GM23338 (cell line): Measurements from ENCODE around the gene CEACAM5. TPM values are rescaled to one million over a fixed set of nuclear protein-coding genes. Genes with fewer than 3 reads are reported as not detected.

ENCODE experiments used
- ATAC-seq: fragments of 200-7000 bp; cut with Tn5 transposase; 3 replicates; pipeline ENCODE4 v1.9.1; 2020
- DNase-seq: peaks from one replicate; pipeline ENCODE4 v3.0.0-alpha.2; 2015; ENCODE audit warnings: low spot score
- H2AFZ ChIP-seq: fragments of 200-600 bp; sonication (generic); 2 replicates; pipeline ENCODE4 v1.8.0; 2016; ENCODE audit warnings: antibody characterized with exemption, mild to moderate bottlenecking, moderate library complexity
- H3F3A ChIP-seq: fragments of 200-600 bp; sonication (generic); replicated peaks from 2 replicates; pipeline ENCODE4 v1.8.0; 2017; ENCODE audit warnings: antibody characterized with exemption, mixed run types, low read depth
- H3K27ac ChIP-seq: fragments of 200-600 bp; sonication (generic); 2 replicates; pipeline ENCODE4 v1.6.1; 2016; ENCODE audit warnings: low read depth
- H3K27me3 ChIP-seq: fragments of 200-600 bp; sonication (generic); 2 replicates; pipeline ENCODE4 v1.8.0; 2016; ENCODE audit warnings: mild to moderate bottlenecking, mixed run types, moderate library complexity; ENCODE audit not compliant: insufficient read depth
- H3K36me3 ChIP-seq: fragments of 200-600 bp; sonication (generic); 2 replicates; pipeline ENCODE4 v1.8.0; 2016; ENCODE audit warnings: mild to moderate bottlenecking; ENCODE audit not compliant: insufficient read depth
- H3K4me1 ChIP-seq: fragments of 200-600 bp; sonication (generic); 2 replicates; pipeline ENCODE4 v1.8.0; 2016; ENCODE audit warnings: mild to moderate bottlenecking, moderate library complexity; ENCODE audit not compliant: insufficient read depth
- H3K4me2 ChIP-seq: fragments of 200-600 bp; sonication (generic); 2 replicates; pipeline ENCODE4 v1.7.1; 2017; ENCODE audit warnings: mixed run types
- H3K4me3 ChIP-seq: fragments of 200-600 bp; sonication (generic); 2 replicates; pipeline ENCODE4 v1.6.1; 2016; ENCODE audit warnings: mixed run types
- H3K79me2 ChIP-seq: fragments of 200-600 bp; sonication (generic); replicated peaks from 2 replicates; pipeline ENCODE4 v1.8.0; 2017; ENCODE audit warnings: mild to moderate bottlenecking; ENCODE audit not compliant: insufficient read depth
- H3K9me2 ChIP-seq: fragments of 200-600 bp; sonication (generic); 2 replicates; pipeline ENCODE4 v1.8.0; 2017; ENCODE audit not compliant: insufficient read depth
- H4K20me1 ChIP-seq: fragments of 200-600 bp; sonication (generic); replicated peaks from 2 replicates; pipeline ENCODE4 v1.8.0; 2017; ENCODE audit warnings: mild to moderate bottlenecking; ENCODE audit not compliant: insufficient read depth
- H3K27ac Mint-ChIP-seq: 2 replicates; pipeline ENCODE4 v1.8.0; 2020; ENCODE audit warnings: inconsistent platforms, mild to moderate bottlenecking, moderate library complexity, mixed read lengths
- H3K27me3 Mint-ChIP-seq: 3 replicates; pipeline ENCODE4 v1.8.0; 2022; ENCODE audit warnings: low read depth, mild to moderate bottlenecking, moderate library complexity, mixed read lengths, inconsistent platforms; ENCODE audit not compliant: insufficient read depth, poor library complexity
- H3K36me3 Mint-ChIP-seq: 3 replicates; pipeline ENCODE4 v1.8.0; 2021; ENCODE audit warnings: low read depth, mild to moderate bottlenecking, inconsistent platforms, moderate library complexity, mixed read lengths
- H3K4me1 Mint-ChIP-seq: 3 replicates; pipeline ENCODE4 v1.8.0; 2020; ENCODE audit warnings: mild to moderate bottlenecking, inconsistent platforms, mixed read lengths
- H3K4me3 Mint-ChIP-seq: 3 replicates; pipeline ENCODE4 v1.8.0; 2021; ENCODE audit warnings: moderate library complexity, mild to moderate bottlenecking, inconsistent platforms, mixed read lengths
- H3K9me3 Mint-ChIP-seq: 3 replicates; pipeline ENCODE4 v1.8.0; 2020; ENCODE audit warnings: moderate library complexity, mild to moderate bottlenecking, inconsistent platforms, mixed read lengths
- CREB1 ChIP-seq: fragments of 250-450 bp; sonication (Bioruptor Pico); IDR thresholded peaks from 2 replicates; pipeline ENCODE4 v1.5.0; 2020; ENCODE audit warnings: low read depth, mild to moderate bottlenecking, moderate library complexity
- ETS1 ChIP-seq: IDR thresholded peaks from 2 replicates; pipeline ENCODE4 v1.6.1; 2016; ENCODE audit warnings: antibody characterized with exemption
- EZH2 ChIP-seq: fragments of 200-600 bp; sonication (generic); IDR thresholded peaks from one replicate; pipeline ENCODE4 v1.8.0; 2017; ENCODE audit warnings: antibody characterized with exemption, mild to moderate bottlenecking, low read depth; ENCODE audit not compliant: unreplicated experiment
- EZH2phosphoT487 ChIP-seq: fragments of 200-600 bp; sonication (generic); IDR thresholded peaks from one replicate; pipeline ENCODE4 v1.8.1; 2018; ENCODE audit warnings: antibody characterized with exemption; ENCODE audit not compliant: unreplicated experiment
- JUNB ChIP-seq: IDR thresholded peaks from one replicate; pipeline ENCODE4 v1.6.1; 2016; ENCODE audit warnings: antibody characterized with exemption; ENCODE audit not compliant: unreplicated experiment
- NANOG ChIP-seq: IDR thresholded peaks from 2 replicates; pipeline ENCODE4 v1.6.1; 2016; ENCODE audit warnings: antibody characterized with exemption, borderline replicate concordance
- POLR2AphosphoS5 ChIP-seq: IDR thresholded peaks from 2 replicates; pipeline ENCODE4 v1.6.1; 2016; ENCODE audit warnings: antibody characterized with exemption, low read depth
- STAT1 ChIP-seq: IDR thresholded peaks from one replicate; pipeline ENCODE4 v1.6.1; 2016; ENCODE audit warnings: antibody characterized with exemption; ENCODE audit not compliant: unreplicated experiment
- ZNF114 ChIP-seq: fragments of 250-450 bp; sonication (Bioruptor Pico); IDR thresholded peaks from 2 replicates; pipeline ENCODE4 v1.5.0; 2020; ENCODE audit warnings: mild to moderate bottlenecking, moderate library complexity
- ZNF331 ChIP-seq: fragments of 250-450 bp; sonication (Bioruptor Pico); IDR thresholded peaks from 2 replicates; pipeline ENCODE4 v1.5.0; 2020; ENCODE audit warnings: low read depth, mild to moderate bottlenecking, moderate library complexity
- ZNF462 ChIP-seq: fragments of 250-450 bp; sonication (Bioruptor Pico); IDR thresholded peaks from 2 replicates; pipeline ENCODE4 v1.5.0; 2020; ENCODE audit warnings: mild to moderate bottlenecking, moderate library complexity
- polyA plus RNA-seq: library from polyadenylated mRNA; unstranded; fragments of >200 nt; fragmentation: Nextera tagmentation; extraction: Ambion mirVana; gene quantifications from 2 replicates; pipeline ENCODE4 v1.2.1, GENCODE V29; 2016
- total RNA-seq: library from RNA; depleted of rRNA; stranded (reverse); fragments of >200 nt; shearing (Covaris generic); gene quantifications from 2 replicates; pipeline ENCODE4 v1.2.3, GENCODE V29; 2014
- TF ChIP-seq, protein P1 (sequence below): IDR thresholded peaks from one replicate; pipeline ENCODE4 v1.6.1; 2018; ENCODE audit warnings: antibody characterized with exemption; ENCODE audit not compliant: unreplicated experiment
- TF ChIP-seq, protein P2 (sequence below), 2 experiments: fragments of 200-600 bp in 1 of 2; sonication (generic) in 1 of 2; conservative IDR thresholded peaks; 2 replicates each; pipeline versions ENCODE4 v1.5.1 to v1.6.1; 2016 to 2017; ENCODE audit warnings: antibody characterized with exemption in 2 of 2, low read depth in 2 of 2, mild to moderate bottlenecking in 2 of 2, moderate library complexity in 1 of 2

CEACAM5 gene
- total and polyA plus RNA-seq, 2 experiments from 2014 or later, result not detected

DNA sequence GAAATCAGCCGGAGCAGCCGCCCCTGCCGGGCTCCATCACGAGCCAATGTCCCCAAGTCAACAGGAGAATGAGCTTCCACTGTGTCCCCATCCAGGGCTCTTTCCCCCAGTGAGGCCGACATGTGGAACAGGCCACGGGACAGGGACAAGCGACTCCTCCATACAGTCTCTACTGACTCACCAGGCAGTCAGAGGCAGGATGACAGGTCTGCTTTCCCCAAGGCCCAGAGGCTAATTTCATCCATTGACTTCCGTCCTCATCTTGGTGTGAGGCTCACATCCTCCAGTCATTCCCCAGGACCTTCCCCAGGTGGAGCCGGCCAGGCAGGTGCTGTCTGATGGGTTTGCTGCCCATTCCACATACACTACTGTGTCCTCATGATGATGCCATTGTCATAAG, 50.4 kb downstream of the CEACAM5 start:
- Histone ChIP-seq H3K27ac (no peak overlapping the region), H3K4me3 (no peak overlapping the region), H3K27me3 (no peaks in the 10 kb centered on the region), H3K9me2 (no peaks in the 10 kb centered on the region), H3K4me1 (no peaks in the 10 kb centered on the region; the same call in 1 of the 2 replicates), H3K36me3 (no peaks in the 10 kb centered on the region), H3K4me2 (no peak overlapping the region), H3F3A (no peaks in the 10 kb centered on the region), H2AFZ (no peak overlapping the region), H3K79me2 (no peaks in the 10 kb centered on the region), H4K20me1 (no peaks in the 10 kb centered on the region)
- DNase-seq (no peak), ATAC-seq (no peak)
- Mint-ChIP-seq H3K36me3 (no peaks in the 10 kb centered on the region), H3K4me3 (no peak overlapping the region), H3K4me1 (peaks cover under 1% of the 10 kb centered on the region; the same call in 1 of the 3 replicates), H3K27ac (no peak overlapping the region), H3K9me3 (no peaks in the 10 kb centered on the region), H3K27me3 (peaks cover 8% of the 10 kb centered on the region)
- no peak for TF ChIP-seq NANOG
- TF ChIP-seq JUNB, result no peak
- TF ChIP-seq ETS1, result no peak
- TF ChIP-seq EZH2, result no peak
- TF ChIP-seq ZNF331 (CRISPR knock-in tag), result no peak
- TF ChIP-seq EZH2phosphoT487, result no peak
- TF ChIP-seq, protein P1, sequence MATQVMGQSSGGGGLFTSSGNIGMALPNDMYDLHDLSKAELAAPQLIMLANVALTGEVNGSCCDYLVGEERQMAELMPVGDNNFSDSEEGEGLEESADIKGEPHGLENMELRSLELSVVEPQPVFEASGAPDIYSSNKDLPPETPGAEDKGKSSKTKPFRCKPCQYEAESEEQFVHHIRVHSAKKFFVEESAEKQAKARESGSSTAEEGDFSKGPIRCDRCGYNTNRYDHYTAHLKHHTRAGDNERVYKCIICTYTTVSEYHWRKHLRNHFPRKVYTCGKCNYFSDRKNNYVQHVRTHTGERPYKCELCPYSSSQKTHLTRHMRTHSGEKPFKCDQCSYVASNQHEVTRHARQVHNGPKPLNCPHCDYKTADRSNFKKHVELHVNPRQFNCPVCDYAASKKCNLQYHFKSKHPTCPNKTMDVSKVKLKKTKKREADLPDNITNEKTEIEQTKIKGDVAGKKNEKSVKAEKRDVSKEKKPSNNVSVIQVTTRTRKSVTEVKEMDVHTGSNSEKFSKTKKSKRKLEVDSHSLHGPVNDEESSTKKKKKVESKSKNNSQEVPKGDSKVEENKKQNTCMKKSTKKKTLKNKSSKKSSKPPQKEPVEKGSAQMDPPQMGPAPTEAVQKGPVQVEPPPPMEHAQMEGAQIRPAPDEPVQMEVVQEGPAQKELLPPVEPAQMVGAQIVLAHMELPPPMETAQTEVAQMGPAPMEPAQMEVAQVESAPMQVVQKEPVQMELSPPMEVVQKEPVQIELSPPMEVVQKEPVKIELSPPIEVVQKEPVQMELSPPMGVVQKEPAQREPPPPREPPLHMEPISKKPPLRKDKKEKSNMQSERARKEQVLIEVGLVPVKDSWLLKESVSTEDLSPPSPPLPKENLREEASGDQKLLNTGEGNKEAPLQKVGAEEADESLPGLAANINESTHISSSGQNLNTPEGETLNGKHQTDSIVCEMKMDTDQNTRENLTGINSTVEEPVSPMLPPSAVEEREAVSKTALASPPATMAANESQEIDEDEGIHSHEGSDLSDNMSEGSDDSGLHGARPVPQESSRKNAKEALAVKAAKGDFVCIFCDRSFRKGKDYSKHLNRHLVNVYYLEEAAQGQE, result no peak
- TF ChIP-seq STAT1, result no peak
- TF ChIP-seq POLR2AphosphoS5, result no peak
- no peak for TF ChIP-seq CREB1 (CRISPR knock-in tag)
- TF ChIP-seq, protein P2, sequence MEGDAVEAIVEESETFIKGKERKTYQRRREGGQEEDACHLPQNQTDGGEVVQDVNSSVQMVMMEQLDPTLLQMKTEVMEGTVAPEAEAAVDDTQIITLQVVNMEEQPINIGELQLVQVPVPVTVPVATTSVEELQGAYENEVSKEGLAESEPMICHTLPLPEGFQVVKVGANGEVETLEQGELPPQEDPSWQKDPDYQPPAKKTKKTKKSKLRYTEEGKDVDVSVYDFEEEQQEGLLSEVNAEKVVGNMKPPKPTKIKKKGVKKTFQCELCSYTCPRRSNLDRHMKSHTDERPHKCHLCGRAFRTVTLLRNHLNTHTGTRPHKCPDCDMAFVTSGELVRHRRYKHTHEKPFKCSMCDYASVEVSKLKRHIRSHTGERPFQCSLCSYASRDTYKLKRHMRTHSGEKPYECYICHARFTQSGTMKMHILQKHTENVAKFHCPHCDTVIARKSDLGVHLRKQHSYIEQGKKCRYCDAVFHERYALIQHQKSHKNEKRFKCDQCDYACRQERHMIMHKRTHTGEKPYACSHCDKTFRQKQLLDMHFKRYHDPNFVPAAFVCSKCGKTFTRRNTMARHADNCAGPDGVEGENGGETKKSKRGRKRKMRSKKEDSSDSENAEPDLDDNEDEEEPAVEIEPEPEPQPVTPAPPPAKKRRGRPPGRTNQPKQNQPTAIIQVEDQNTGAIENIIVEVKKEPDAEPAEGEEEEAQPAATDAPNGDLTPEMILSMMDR (conservative IDR thresholded peaks at IDR 0.05; ENCODE audit: low read depth in 2 of 2), result no peak
- TF ChIP-seq ZNF114, result no peak
- TF ChIP-seq ZNF462 (CRISPR knock-in tag), result no peak
